GM21367 (cell line): ENCODE results near the gene MAP6.

Experiments
- ATAC-seq: cut with Tn5 transposase; IDR thresholded peaks from one replicate; pipeline ENCODE4 v1.9.1; 2021; ENCODE audit not compliant: unreplicated experiment

MAP6 gene

GRCh38 chr11:75554258-75555022 lies 114.4 kb downstream of the MAP6 start:
- ATAC-seq: no peak

- no peak for ATAC-seq
These were observed 115.0 kb downstream of the MAP6 start for GRCh38 chr11:75553889-75554257.

GRCh38 chr11:75553182-75553581 lies 115.7 kb downstream of the MAP6 start:
- ATAC-seq: no peak

- no peak for ATAC-seq
These were observed 119.4 kb downstream of the MAP6 start for GRCh38 chr11:75549370-75549958.

GRCh38 chr11:75548595-75549272 lies 120.1 kb downstream of the MAP6 start:
- no peak for ATAC-seq

- no peak for ATAC-seq
These were observed 121.2 kb downstream of the MAP6 start for GRCh38 chr11:75547617-75548058.

GRCh38 chr11:75547177-75547576 lies 121.7 kb downstream of the MAP6 start:
- no peak for ATAC-seq

GRCh38 chr11:75543806-75544205 lies 125.0 kb downstream of the MAP6 start:
- ATAC-seq: no peak

- ATAC-seq: no peak
These were observed 126.8 kb downstream of the MAP6 start for GRCh38 chr11:75542088-75542438.

GRCh38 chr11:75541193-75542087 lies 127.4 kb downstream of the MAP6 start:
- no peak for ATAC-seq

GRCh38 chr11:75539459-75540334 lies 129.1 kb downstream of the MAP6 start:
- no peak for ATAC-seq

- no peak for ATAC-seq
These were observed 130.5 kb downstream of the MAP6 start for GRCh38 chr11:75538150-75538942.

- ATAC-seq: no peak
These were observed 131.1 kb downstream of the MAP6 start for GRCh38 chr11:75537740-75538139.
